Caki2 (cell line): ENCODE measurements around the gene PRKCD. TPM values are rescaled to one million over a fixed set of nuclear protein-coding genes. Genes with fewer than 3 reads are reported as not detected.

Experiments
- DNase-seq: peaks from one replicate; pipeline ENCODE4 v3.0.0-alpha.2; 2015; ENCODE audit warnings: low read depth
- in situ Hi-C: cut with HindIII; loops from 2 replicates; pipeline ENCODE4 v1.10.0; 2016; ENCODE audit warnings: low sequenced_read_pairs, low pct_unique_long_range_greater_than_20kb, mixed read lengths
- total RNA-seq: library from RNA; depleted of rRNA; stranded (reverse); fragments of >200 nt; shearing (Covaris generic); gene quantifications from 2 replicates; pipeline ENCODE4 v1.2.3, GENCODE V29; 2014; ENCODE audit warnings: low replicate concordance; rRNA removed

Gene PRKCD
- total RNA-seq = 10.8 and 13.0 TPM in 2 replicates

- peak; percentile 60 for DNase-seq
These were observed at the start of gene PRKCD for GRCh38 chr3:53160660-53161449. Gene PRKCD, plus strand, starts transcription at chr3:53161209. Its CDS starts 17,214 bp downstream, at chr3:53178423.

GRCh38 chr3:53111822-53112221 is 49.2 kb upstream of the PRKCD start:
- in situ Hi-C loops = no loop called here
- DNase-seq = no peak

More at GRCh38 chr3:53160660-53161449, at the start of gene PRKCD:
- in situ Hi-C loops = no loop called here

- no peak for DNase-seq
- in situ Hi-C loops = no loop called here
These were observed 47.6 kb upstream of the PRKCD start for GRCh38 chr3:53113293-53114010.

- DNase-seq = peak; percentile 63
- in situ Hi-C loops = no loop called here
These were observed 47.0 kb upstream of the PRKCD start for GRCh38 chr3:53114011-53114400.

- no peak for DNase-seq
- in situ Hi-C loops = no loop called here
These were observed 46.5 kb upstream of the PRKCD start for GRCh38 chr3:53114412-53115074.

- DNase-seq = no peak
- in situ Hi-C loops = no loop called here
These were observed 44.1 kb upstream of the PRKCD start for GRCh38 chr3:53116956-53117355.

GRCh38 chr3:53120336-53120735 is 40.7 kb upstream of the PRKCD start:
- no peak for DNase-seq
- in situ Hi-C loops = no loop called here

- no peak for DNase-seq
- in situ Hi-C loops = no loop called here
These were observed 38.6 kb upstream of the PRKCD start for GRCh38 chr3:53122255-53122932.

GRCh38 chr3:53122933-53123305 is 38.1 kb upstream of the PRKCD start:
- in situ Hi-C loops = no loop called here
- DNase-seq = no peak

- in situ Hi-C loops = no loop called here
- DNase-seq = no peak
These were observed 37.5 kb upstream of the PRKCD start for GRCh38 chr3:53123510-53123909.

GRCh38 chr3:53123953-53124352 is 37.1 kb upstream of the PRKCD start:
- no peak for DNase-seq
- in situ Hi-C loops = no loop called here

GRCh38 chr3:53126601-53127000 is 34.4 kb upstream of the PRKCD start:
- in situ Hi-C loops = no loop called here
- DNase-seq = no peak

GRCh38 chr3:53129344-53129743 is 31.7 kb upstream of the PRKCD start:
- no peak for DNase-seq
- in situ Hi-C loops = no loop called here

GRCh38 chr3:53130179-53131061 is 30.6 kb upstream of the PRKCD start, which contains the start of gene RFT1:
Gene RFT1, minus strand, starts transcription at chr3:53130435. Its CDS starts 35 bp downstream, at chr3:53130400.
- in situ Hi-C loops = no loop called here
- peak; percentile 88 for DNase-seq

GRCh38 chr3:53131096-53131495 is 29.9 kb upstream of the PRKCD start:
- in situ Hi-C loops = no loop called here
- DNase-seq = no peak

- no peak for DNase-seq
- in situ Hi-C loops = no loop called here
These were observed 28.7 kb upstream of the PRKCD start for GRCh38 chr3:53132347-53132746.

- in situ Hi-C loops = no loop called here
- DNase-seq = peak; percentile 31
These were observed 26.3 kb upstream of the PRKCD start for GRCh38 chr3:53134631-53135232.
